H1 (cell line): ENCODE results near the gene LAMTOR5. TPM values are rescaled to one million over a fixed set of nuclear protein-coding genes. Genes with fewer than 3 reads are reported as not detected.

Source experiments
- CTBP2 ChIP-seq: IDR thresholded peaks from 2 replicates; pipeline ENCODE4 v1.7.0; 2011; ENCODE audit warnings: borderline replicate concordance, mild to moderate bottlenecking, moderate library complexity, mixed read lengths, low read length; ENCODE audit not compliant: insufficient read depth, insufficient read length
- POLR2A ChIP-seq, 2 experiments: IDR thresholded peaks; 1 replicate in 1 of 2; 2 replicates in 1 of 2; pipeline ENCODE4 v1.6.1; 2011; ENCODE audit warnings: low read depth in 2 of 2, low read length in 2 of 2, mild to moderate bottlenecking in 2 of 2; ENCODE audit errors: control extremely low read depth in 1 of 2
- polyA plus RNA-seq, 7 experiments: library from polyadenylated mRNA; depleted of rRNA in 3 of 7; stranded (reverse) in 5 of 7; unstranded in 2 of 7; fragments of >200 nt in 5 of 7; fragments of 200-250 nt in 2 of 7; gene quantifications; 1 replicate in 5 of 7; 2 replicates in 1 of 7; 4 replicates in 1 of 7; pipeline versions ENCODE4 v1.2.1 to v1.2.3, GENCODE V29; 2011 to 2013; ENCODE audit warnings: missing spikeins in 2 of 7, mixed read lengths in 2 of 7
- total RNA-seq: library from RNA; stranded (reverse); fragmentation: NEBNext Ultra II Directional; extraction: Animal tissue kit (Norgen Biotek cat#: 25700); gene quantifications from 2 replicates; pipeline ENCODE4 v1.2.1, GENCODE V29; 2021
- TF ChIP-seq, protein P1 (sequence below): fragments of 300-600 bp; sonication (generic); IDR thresholded peaks from 2 replicates; pipeline ENCODE4 v1.7.1; 2012; ENCODE audit warnings: low read length, moderate library complexity, mild to moderate bottlenecking, inconsistent platforms; ENCODE audit not compliant: insufficient replicate concordance

Gene LAMTOR5
- total and polyA plus RNA-seq, 2 of the 8 experiments (the other 6 are each of a cell fraction or from before 2014, with no cell fraction given): 84.4 to 297 TPM

DNA sequence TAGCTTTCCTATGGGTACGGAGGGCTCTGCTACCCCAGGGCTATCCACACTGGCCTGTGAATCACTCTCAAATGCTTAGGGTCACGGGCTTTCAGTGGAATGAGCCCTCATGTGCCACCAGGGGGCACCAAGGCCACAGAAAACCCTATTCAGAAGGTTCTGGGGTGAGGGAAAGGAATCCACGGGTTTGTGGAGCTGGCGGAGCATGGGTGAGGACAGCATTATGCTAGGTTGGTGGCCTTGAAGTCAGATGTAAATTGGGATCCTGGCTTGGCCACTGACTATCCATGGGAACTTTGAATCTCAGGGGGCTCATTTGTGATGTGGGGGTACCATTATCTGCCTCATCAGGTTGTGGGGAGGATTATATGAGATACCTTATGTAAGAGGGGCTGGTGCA, 5.1 kb upstream of the LAMTOR5 start (continued):
- TF ChIP-seq, protein P1, sequence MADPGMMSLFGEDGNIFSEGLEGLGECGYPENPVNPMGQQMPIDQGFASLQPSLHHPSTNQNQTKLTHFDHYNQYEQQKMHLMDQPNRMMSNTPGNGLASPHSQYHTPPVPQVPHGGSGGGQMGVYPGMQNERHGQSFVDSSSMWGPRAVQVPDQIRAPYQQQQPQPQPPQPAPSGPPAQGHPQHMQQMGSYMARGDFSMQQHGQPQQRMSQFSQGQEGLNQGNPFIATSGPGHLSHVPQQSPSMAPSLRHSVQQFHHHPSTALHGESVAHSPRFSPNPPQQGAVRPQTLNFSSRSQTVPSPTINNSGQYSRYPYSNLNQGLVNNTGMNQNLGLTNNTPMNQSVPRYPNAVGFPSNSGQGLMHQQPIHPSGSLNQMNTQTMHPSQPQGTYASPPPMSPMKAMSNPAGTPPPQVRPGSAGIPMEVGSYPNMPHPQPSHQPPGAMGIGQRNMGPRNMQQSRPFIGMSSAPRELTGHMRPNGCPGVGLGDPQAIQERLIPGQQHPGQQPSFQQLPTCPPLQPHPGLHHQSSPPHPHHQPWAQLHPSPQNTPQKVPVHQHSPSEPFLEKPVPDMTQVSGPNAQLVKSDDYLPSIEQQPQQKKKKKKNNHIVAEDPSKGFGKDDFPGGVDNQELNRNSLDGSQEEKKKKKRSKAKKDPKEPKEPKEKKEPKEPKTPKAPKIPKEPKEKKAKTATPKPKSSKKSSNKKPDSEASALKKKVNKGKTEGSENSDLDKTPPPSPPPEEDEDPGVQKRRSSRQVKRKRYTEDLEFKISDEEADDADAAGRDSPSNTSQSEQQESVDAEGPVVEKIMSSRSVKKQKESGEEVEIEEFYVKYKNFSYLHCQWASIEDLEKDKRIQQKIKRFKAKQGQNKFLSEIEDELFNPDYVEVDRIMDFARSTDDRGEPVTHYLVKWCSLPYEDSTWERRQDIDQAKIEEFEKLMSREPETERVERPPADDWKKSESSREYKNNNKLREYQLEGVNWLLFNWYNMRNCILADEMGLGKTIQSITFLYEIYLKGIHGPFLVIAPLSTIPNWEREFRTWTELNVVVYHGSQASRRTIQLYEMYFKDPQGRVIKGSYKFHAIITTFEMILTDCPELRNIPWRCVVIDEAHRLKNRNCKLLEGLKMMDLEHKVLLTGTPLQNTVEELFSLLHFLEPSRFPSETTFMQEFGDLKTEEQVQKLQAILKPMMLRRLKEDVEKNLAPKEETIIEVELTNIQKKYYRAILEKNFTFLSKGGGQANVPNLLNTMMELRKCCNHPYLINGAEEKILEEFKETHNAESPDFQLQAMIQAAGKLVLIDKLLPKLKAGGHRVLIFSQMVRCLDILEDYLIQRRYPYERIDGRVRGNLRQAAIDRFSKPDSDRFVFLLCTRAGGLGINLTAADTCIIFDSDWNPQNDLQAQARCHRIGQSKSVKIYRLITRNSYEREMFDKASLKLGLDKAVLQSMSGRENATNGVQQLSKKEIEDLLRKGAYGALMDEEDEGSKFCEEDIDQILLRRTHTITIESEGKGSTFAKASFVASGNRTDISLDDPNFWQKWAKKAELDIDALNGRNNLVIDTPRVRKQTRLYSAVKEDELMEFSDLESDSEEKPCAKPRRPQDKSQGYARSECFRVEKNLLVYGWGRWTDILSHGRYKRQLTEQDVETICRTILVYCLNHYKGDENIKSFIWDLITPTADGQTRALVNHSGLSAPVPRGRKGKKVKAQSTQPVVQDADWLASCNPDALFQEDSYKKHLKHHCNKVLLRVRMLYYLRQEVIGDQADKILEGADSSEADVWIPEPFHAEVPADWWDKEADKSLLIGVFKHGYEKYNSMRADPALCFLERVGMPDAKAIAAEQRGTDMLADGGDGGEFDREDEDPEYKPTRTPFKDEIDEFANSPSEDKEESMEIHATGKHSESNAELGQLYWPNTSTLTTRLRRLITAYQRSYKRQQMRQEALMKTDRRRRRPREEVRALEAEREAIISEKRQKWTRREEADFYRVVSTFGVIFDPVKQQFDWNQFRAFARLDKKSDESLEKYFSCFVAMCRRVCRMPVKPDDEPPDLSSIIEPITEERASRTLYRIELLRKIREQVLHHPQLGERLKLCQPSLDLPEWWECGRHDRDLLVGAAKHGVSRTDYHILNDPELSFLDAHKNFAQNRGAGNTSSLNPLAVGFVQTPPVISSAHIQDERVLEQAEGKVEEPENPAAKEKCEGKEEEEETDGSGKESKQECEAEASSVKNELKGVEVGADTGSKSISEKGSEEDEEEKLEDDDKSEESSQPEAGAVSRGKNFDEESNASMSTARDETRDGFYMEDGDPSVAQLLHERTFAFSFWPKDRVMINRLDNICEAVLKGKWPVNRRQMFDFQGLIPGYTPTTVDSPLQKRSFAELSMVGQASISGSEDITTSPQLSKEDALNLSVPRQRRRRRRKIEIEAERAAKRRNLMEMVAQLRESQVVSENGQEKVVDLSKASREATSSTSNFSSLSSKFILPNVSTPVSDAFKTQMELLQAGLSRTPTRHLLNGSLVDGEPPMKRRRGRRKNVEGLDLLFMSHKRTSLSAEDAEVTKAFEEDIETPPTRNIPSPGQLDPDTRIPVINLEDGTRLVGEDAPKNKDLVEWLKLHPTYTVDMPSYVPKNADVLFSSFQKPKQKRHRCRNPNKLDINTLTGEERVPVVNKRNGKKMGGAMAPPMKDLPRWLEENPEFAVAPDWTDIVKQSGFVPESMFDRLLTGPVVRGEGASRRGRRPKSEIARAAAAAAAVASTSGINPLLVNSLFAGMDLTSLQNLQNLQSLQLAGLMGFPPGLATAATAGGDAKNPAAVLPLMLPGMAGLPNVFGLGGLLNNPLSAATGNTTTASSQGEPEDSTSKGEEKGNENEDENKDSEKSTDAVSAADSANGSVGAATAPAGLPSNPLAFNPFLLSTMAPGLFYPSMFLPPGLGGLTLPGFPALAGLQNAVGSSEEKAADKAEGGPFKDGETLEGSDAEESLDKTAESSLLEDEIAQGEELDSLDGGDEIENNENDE: no peak
- TF ChIP-seq POLR2A (IDR thresholded peaks at IDR 0.05; ENCODE audit: control extremely low read depth in 1 of 2, low read depth in 2 of 2, low read length in 2 of 2): no peak
- TF ChIP-seq CTBP2: no peak
